H1 (cell line): ENCODE data around the gene ALKAL2.

Experiments used
- BACH1 ChIP-seq: IDR thresholded peaks from 2 replicates; pipeline ENCODE4 v1.6.1; 2012; ENCODE audit warnings: low read length, improper control_type of control experiment
- CREB1 ChIP-seq: IDR thresholded peaks from 2 replicates; pipeline ENCODE4 v1.6.1; 2012; ENCODE audit warnings: inconsistent platforms
- CTCF ChIP-seq, 3 experiments: IDR thresholded peaks; 1 replicate in 2 of 3; 2 replicates in 1 of 3; pipeline versions ENCODE4 v1.5.1 to v1.6.1; 2011; ENCODE audit warnings: low read length in 3 of 3, mild to moderate bottlenecking in 3 of 3, inconsistent platforms in 2 of 3, low read depth in 1 of 3, moderate library complexity in 1 of 3; ENCODE audit not compliant: insufficient read depth in 1 of 3; ENCODE audit errors: control extremely low read depth in 1 of 3
- EZH2 ChIP-seq: fragments of 200-600 bp; sonication (generic); IDR thresholded peaks from 2 replicates; pipeline ENCODE4 v1.7.1; 2012; ENCODE audit warnings: low read depth, mild to moderate bottlenecking, moderate library complexity, low read length, inconsistent platforms; ENCODE audit not compliant: severe bottlenecking
- MAX ChIP-seq: IDR thresholded peaks from 2 replicates; pipeline ENCODE4 v1.6.1; 2012; ENCODE audit warnings: inconsistent platforms
- POLR2A ChIP-seq, 2 experiments: IDR thresholded peaks; 1 replicate in 1 of 2; 2 replicates in 1 of 2; pipeline ENCODE4 v1.6.1; 2011; ENCODE audit warnings: low read depth in 2 of 2, low read length in 2 of 2, mild to moderate bottlenecking in 2 of 2; ENCODE audit errors: control extremely low read depth in 1 of 2
- SIN3A ChIP-seq, 2 experiments: IDR thresholded peaks in 1 of 2; conservative IDR thresholded peaks in 1 of 2; 2 replicates each; pipeline ENCODE4 v1.6.1; 2011 to 2012; ENCODE audit warnings: low read length in 2 of 2, improper control_type of control experiment in 1 of 2, low read depth in 1 of 2, mild to moderate bottlenecking in 1 of 2
- TBP ChIP-seq: IDR thresholded peaks from 2 replicates; pipeline ENCODE4 v1.6.1; 2011; ENCODE audit warnings: low read depth, low read length, improper control_type of control experiment
- USF2 ChIP-seq: IDR thresholded peaks from 2 replicates; pipeline ENCODE4 v1.6.1; 2011; ENCODE audit warnings: low read length, improper control_type of control experiment

- no peak for TF ChIP-seq CTCF (IDR thresholded peaks at IDR 0.05; ENCODE audit: control extremely low read depth in 1 of 3, insufficient read depth in 1 of 3, low read depth in 1 of 3, low read length in 3 of 3)
- TF ChIP-seq TBP = no peak
- TF ChIP-seq POLR2A (IDR thresholded peaks at IDR 0.05; ENCODE audit: control extremely low read depth in 1 of 2, low read depth in 2 of 2, low read length in 2 of 2) = no peak
- no peak for TF ChIP-seq USF2
- no peak for TF ChIP-seq BACH1
- TF ChIP-seq CREB1 = no peak
- TF ChIP-seq MAX = no peak
- no peak for TF ChIP-seq EZH2
- TF ChIP-seq SIN3A (conservative IDR thresholded peaks at IDR 0.05 in 1 of 2, IDR thresholded peaks at IDR 0.05 in 1 of 2; ENCODE audit: low read depth in 1 of 2, low read length in 2 of 2) = no peak
Observed at GRCh38 chr2:244547-244946, 43.3 kb downstream of the ALKAL2 start.
